Esophagus (tissue), 2 donors: Measurements from ENCODE around the gene COBL. TPM values are rescaled to one million over a fixed set of nuclear protein-coding genes. Genes with fewer than 3 reads are reported as not detected.

Source experiments
- H3K27ac ChIP-seq, 2 donors: one replicate each; pipeline ENCODE4 v1.5.1; 2013; ENCODE audit warnings: low read depth in 2 of 2, mild to moderate bottlenecking in 2 of 2, inconsistent platforms in 1 of 2, low read length in 1 of 2, moderate library complexity in 1 of 2
- H3K27me3 ChIP-seq, 2 donors: one replicate each; pipeline ENCODE4 v1.6.1; 2013; ENCODE audit warnings: low read length in 2 of 2, control low read depth in 1 of 2, mild to moderate bottlenecking in 1 of 2; ENCODE audit not compliant: insufficient read depth in 2 of 2, control insufficient read depth in 1 of 2
- H3K36me3 ChIP-seq, 2 donors: one replicate each; pipeline ENCODE4 v1.6.1; 2013; ENCODE audit warnings: low read length in 1 of 2; ENCODE audit not compliant: control insufficient read depth in 2 of 2, insufficient read depth in 2 of 2
- H3K4me1 ChIP-seq, 2 donors: one replicate each; pipeline ENCODE4 v1.6.1; 2013; ENCODE audit warnings: low read length in 1 of 2; ENCODE audit not compliant: control insufficient read depth in 2 of 2, insufficient read depth in 2 of 2
- H3K4me3 ChIP-seq, 2 donors: one replicate each; pipeline ENCODE4 v1.5.1; 2013; ENCODE audit warnings: low read length in 2 of 2, mild to moderate bottlenecking in 2 of 2, low read depth in 1 of 2, moderate library complexity in 1 of 2
- H3K9me3 ChIP-seq, 2 donors: one replicate each; pipeline ENCODE4 v1.6.1; 2013; ENCODE audit warnings: mild to moderate bottlenecking in 2 of 2, low read depth in 1 of 2, low read length in 1 of 2, moderate library complexity in 1 of 2; ENCODE audit not compliant: control insufficient read depth in 2 of 2, insufficient read depth in 1 of 2
- WGBS, 2 donors: extraction: QIAGEN DNeasy Blood & Tissue Kit; methylation state at CpG; one replicate each; pipeline ENCODE4 v1.1.7; 2013; 5-methylcytosine and 5-hydroxymethylcytosine counted together
- polyA plus RNA-seq, 2 donors: library from polyadenylated mRNA; stranded (reverse); fragments of 200-250 nt; gene quantifications; one replicate each; pipeline ENCODE4 v1.2.3, GENCODE V29; 2013
- donor health status: healthy with polysubstance abuse.
- donor health status: Bipolar disorder and iron deficiency.

COBL gene
- polyA plus RNA-seq, 2 donors: 3.6 to 6.1 TPM

- 90 to 91% methylated on average over 15 to 16 of the region's 16 CpGs for WGBS, 2 donors
- peaks cover 0 to 2% of the 10 kb centered on the region in 2 donors for H3K4me1 ChIP-seq
- H3K27me3 ChIP-seq: no peaks in the 10 kb centered on the region
- H3K27ac ChIP-seq: no peak overlapping the region
- H3K36me3 ChIP-seq: no peaks in the 10 kb centered on the region
- H3K4me3 ChIP-seq: no peak overlapping the region
- H3K9me3 ChIP-seq: no peaks in the 10 kb centered on the region
Measured at GRCh38 chr7:51017576-51018535, 298.8 kb downstream of the COBL start.

- Histone ChIP-seq H3K27me3 (no peaks in the 10 kb centered on the region), H3K36me3 (no peaks in the 10 kb centered on the region), H3K4me1 (peaks cover 0 to 2% of the 10 kb centered on the region in 2 donors), H3K9me3 (no peaks in the 10 kb centered on the region), H3K27ac (no peak overlapping the region), H3K4me3 (no peak overlapping the region)
- WGBS, 2 donors: 93 to 95% methylated on average over 9 of the region's 9 CpGs
Measured at GRCh38 chr7:51016546-51016945, 300.1 kb downstream of the COBL start.

GRCh38 chr7:51015581-51015980 is 301.0 kb downstream of the COBL start:
- Histone ChIP-seq H3K4me3 (no peak overlapping the region), H3K36me3 (no peaks in the 10 kb centered on the region), H3K9me3 (no peaks in the 10 kb centered on the region), H3K27ac (no peak overlapping the region), H3K27me3 (no peaks in the 10 kb centered on the region), H3K4me1 (peaks cover 0 to 2% of the 10 kb centered on the region in 2 donors)
- WGBS, 2 donors: 87% methylated on average over 11 of the region's 11 CpGs

DNA sequence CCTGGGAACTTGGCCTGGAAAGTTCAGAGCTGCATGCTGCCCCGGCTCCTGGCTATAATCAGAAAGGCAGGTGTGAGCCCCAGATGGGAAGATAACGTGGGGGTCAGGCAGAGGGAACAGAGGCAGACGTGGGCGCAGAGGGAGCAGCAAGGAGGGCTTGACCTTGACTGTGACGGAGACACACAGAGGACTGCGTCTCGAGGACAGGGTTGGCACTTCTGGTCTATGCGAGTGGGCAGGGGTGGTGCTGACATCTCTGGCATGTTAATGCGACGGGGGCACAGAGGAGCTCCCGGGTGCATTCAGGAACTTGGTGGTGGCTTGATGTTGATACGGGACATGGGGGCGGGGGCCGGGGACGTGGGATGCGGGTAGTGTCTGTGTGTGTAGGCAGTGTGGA is 301.8 kb downstream of the COBL start:
- H3K4me3 ChIP-seq: no peak overlapping the region
- H3K36me3 ChIP-seq: no peaks in the 10 kb centered on the region
- no peaks in the 10 kb centered on the region for H3K27me3 ChIP-seq
- 85 to 86% methylated on average over 16 of the region's 16 CpGs for whole genome bisulfite sequencing, 2 donors
- H3K4me1 ChIP-seq: peaks cover 0 to 3% of the 10 kb centered on the region in 2 donors
- no peaks in the 10 kb centered on the region for H3K9me3 ChIP-seq
- no peak overlapping the region for H3K27ac ChIP-seq

GRCh38 chr7:51013861-51014511 is 302.6 kb downstream of the COBL start:
- Histone ChIP-seq H3K4me3 (no peak overlapping the region), H3K9me3 (no peaks in the 10 kb centered on the region), H3K36me3 (no peaks in the 10 kb centered on the region), H3K4me1 (peaks cover 0 to 4% of the 10 kb centered on the region in 2 donors), H3K27me3 (no peaks in the 10 kb centered on the region), H3K27ac (no peak overlapping the region)
- WGBS, 2 donors: 84% methylated on average over 21 of the region's 21 CpGs

GRCh38 chr7:51013218-51013786 is 303.3 kb downstream of the COBL start:
- Histone ChIP-seq H3K4me1 (peaks cover 0 to 4% of the 10 kb centered on the region in 2 donors), H3K27me3 (no peaks in the 10 kb centered on the region), H3K4me3 (no peak overlapping the region), H3K27ac (no peak overlapping the region), H3K36me3 (no peaks in the 10 kb centered on the region), H3K9me3 (no peaks in the 10 kb centered on the region)
- WGBS, 2 donors: 85 to 89% methylated on average over 17 of the region's 17 CpGs

DNA sequence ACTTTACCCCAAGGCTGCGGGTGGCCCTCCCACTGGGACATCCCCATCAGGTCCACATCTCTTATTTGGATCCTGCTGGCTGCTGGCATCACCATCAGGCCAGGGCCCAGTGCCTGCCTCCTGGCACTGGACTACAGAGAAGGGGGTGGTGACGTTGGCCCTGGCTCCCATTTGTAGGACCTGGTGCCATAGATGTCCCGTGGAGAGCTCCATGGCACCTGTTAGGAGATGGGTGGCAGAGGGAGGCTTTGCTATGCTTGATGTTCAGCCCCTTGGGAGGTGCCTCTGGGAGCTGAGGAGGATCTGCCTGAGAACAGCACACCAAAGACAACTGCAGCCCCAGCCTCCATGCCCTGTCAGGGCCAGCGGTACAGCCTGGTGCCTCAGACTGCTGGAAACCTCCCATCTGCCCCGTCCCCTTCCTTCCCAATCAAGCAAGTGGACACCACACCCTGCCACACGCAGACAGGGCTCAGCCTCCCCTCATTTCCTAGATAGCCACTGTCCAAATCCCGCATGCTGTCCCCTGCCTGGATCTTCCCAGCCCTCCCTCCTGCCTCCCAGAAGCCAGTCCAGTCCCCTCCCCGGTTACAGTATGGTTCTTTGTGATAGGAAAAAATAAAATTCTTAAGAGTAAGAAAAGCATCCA is 303.9 kb downstream of the COBL start:
- Histone ChIP-seq H3K27me3 (no peaks in the 10 kb centered on the region), H3K27ac (no peak overlapping the region), H3K4me1 (peaks cover 0 to 4% of the 10 kb centered on the region in 2 donors), H3K9me3 (no peaks in the 10 kb centered on the region), H3K4me3 (no peak overlapping the region), H3K36me3 (no peaks in the 10 kb centered on the region)
- 86 to 88% methylated on average over 8 of the region's 8 CpGs for WGBS, 2 donors

GRCh38 chr7:51011710-51012350 is 304.8 kb downstream of the COBL start:
- H3K9me3 ChIP-seq: no peaks in the 10 kb centered on the region
- peaks cover 0 to 4% of the 10 kb centered on the region in 2 donors for H3K4me1 ChIP-seq
- H3K36me3 ChIP-seq: no peaks in the 10 kb centered on the region
- no peaks in the 10 kb centered on the region for H3K27me3 ChIP-seq
- no peak overlapping the region for H3K27ac ChIP-seq
- 76 to 87% methylated on average over 7 of the region's 7 CpGs for WGBS, 2 donors
- no peak overlapping the region for H3K4me3 ChIP-seq

- WGBS, 2 donors: 78 to 79% methylated on average over 7 of the region's 7 CpGs
- no peaks in the 10 kb centered on the region for H3K36me3 ChIP-seq
- H3K4me3 ChIP-seq: no peak overlapping the region
- peaks cover 0 to 4% of the 10 kb centered on the region in 2 donors for H3K4me1 ChIP-seq
- H3K27me3 ChIP-seq: no peaks in the 10 kb centered on the region
- no peaks in the 10 kb centered on the region for H3K9me3 ChIP-seq
- H3K27ac ChIP-seq: no peak overlapping the region
Measured at GRCh38 chr7:51010534-51010933, 306.1 kb downstream of the COBL start.
